Measurements from ENCODE around the gene EIPR1. TPM values are rescaled to one million over a fixed set of nuclear protein-coding genes. Genes with fewer than 3 reads are reported as not detected.

Gene EIPR1
- polyA plus RNA-seq, 1 donor from 2014 or later = 138 TPM

DNA sequence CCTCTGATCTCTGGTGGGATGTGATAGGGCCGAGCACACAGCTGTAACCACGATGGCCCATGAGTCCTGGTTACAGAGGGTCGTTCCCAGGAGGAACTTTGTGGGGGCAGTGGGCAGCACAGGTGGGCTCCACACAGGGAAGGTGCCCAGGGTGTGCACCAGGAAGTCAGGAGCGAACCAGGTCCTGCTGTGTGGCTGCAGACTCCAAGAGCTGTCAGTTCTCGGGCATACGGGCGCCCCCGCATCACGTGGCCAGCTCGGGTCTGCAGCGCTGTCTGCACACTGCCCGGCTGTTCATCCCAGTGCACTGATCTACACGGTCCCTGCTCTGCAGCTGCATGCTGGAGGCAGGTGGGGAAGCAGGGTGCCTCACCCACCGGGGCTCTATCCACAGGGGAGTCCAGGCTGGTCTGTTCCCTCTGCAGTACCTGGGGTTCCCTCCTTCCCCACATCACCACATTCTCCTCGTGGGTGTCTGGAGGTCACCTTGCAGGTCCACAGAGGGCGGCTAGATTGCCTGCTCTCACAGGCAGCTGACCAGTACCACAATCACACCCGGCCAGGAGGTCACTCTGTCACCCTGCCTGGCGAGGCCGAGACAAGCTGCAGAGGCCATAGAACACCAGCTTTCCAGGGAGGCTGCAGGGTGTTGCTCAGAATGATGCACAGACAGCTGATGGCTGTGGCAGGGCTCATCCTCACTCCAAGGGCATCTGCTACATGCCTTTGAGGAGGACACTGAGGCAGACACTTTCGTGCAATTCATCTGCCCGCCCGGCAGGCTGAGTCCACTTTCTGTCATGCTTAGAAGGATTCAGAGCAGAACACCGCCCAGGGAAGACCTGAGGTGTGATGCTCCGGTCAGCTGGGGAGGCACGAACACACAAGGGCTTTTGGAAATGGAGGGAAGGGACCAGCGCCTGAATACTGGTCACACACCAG lies 202.7 kb downstream of the EIPR1 start:
- Histone ChIP-seq H3K9me2 (ENCODE audit: insufficient read depth, low read length) (no peaks in the 10 kb centered on the region), H3K36me3 (ENCODE audit: insufficient read depth, low read length) (no peaks in the 10 kb centered on the region), H2AFZ (ENCODE audit: low read depth, low read length) (no peak overlapping the region), H3K9ac (ENCODE audit: low read length) (no peak overlapping the region), H3K9me3 (ENCODE audit: low read length) (no peaks in the 10 kb centered on the region), H3K27ac (ENCODE audit: low read length) (no peak overlapping the region), H3K79me2 (replicated peaks; ENCODE audit: insufficient read depth, low read length) (no peaks in the 10 kb centered on the region), H3F3A (ENCODE audit: insufficient read depth, low read length, poor library complexity, severe bottlenecking) (no peaks in the 10 kb centered on the region), H3K4me3 (ENCODE audit: low read length) (no peak overlapping the region), H3K4me2 (ENCODE audit: low read length) (no peak overlapping the region), H4K20me1 (ENCODE audit: insufficient read depth) (no peaks in the 10 kb centered on the region), H3K27me3 (ENCODE audit: insufficient read depth, low read depth, low read length) (no peaks in the 10 kb centered on the region)
- TF ChIP-seq RAD21 (conservative IDR thresholded peaks at IDR 0.05) (no peak), EZH2 (IDR thresholded peaks at IDR 0.05; ENCODE audit: borderline replicate concordance, insufficient read depth, low read length, poor library complexity, severe bottlenecking) (no peak), SMC3 (conservative IDR thresholded peaks at IDR 0.05; ENCODE audit: poor library complexity) (no peak)

DNA sequence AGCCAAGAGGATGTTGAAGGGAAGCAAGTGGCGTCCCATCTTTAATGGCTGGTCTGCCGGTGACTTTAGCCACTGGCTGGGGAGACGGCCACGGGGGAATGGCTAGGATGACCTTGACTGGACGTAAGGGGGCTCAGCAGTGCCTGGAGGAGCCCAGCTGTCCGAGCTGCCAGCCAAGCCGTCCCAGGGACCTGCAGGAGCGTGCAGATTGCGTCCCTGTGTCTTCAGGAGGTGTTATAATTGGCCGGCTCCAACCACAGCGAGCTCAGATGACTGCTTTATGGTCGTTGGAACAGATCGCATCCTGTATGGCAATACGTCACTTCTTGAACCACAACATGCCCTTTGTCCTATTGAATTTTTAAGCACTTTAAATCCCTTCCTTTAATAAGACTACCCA lies 204.6 kb downstream of the EIPR1 start:
- no peak overlapping the region for H2AFZ ChIP-seq (ENCODE audit: low read depth, low read length)
- H3K4me3 ChIP-seq (ENCODE audit: low read length) = no peak overlapping the region
- H3K9me2 ChIP-seq (ENCODE audit: insufficient read depth, low read length) = no peaks in the 10 kb centered on the region
- no peak overlapping the region for H3K4me2 ChIP-seq (ENCODE audit: low read length)
- no peak overlapping the region for H3K27ac ChIP-seq (ENCODE audit: low read length)
- no peaks in the 10 kb centered on the region for H3K9me3 ChIP-seq (ENCODE audit: low read length)
- H3K36me3 ChIP-seq (ENCODE audit: insufficient read depth, low read length) = no peaks in the 10 kb centered on the region
- no peaks in the 10 kb centered on the region for H3K79me2 ChIP-seq (replicated peaks; ENCODE audit: insufficient read depth, low read length)
- H3K9ac ChIP-seq (ENCODE audit: low read length) = no peak overlapping the region
- H3K27me3 ChIP-seq (ENCODE audit: insufficient read depth, low read depth, low read length) = no peaks in the 10 kb centered on the region
- no peak for TF ChIP-seq RAD21 (conservative IDR thresholded peaks at IDR 0.05)
- TF ChIP-seq POLR2AphosphoS5 (IDR thresholded peaks at IDR 0.05) = no peak
- no peak for TF ChIP-seq EP300 (conservative IDR thresholded peaks at IDR 0.05; ENCODE audit: poor library complexity, severe bottlenecking)
- TF ChIP-seq SMC3 (conservative IDR thresholded peaks at IDR 0.05; ENCODE audit: poor library complexity) = no peak
- H3F3A ChIP-seq (ENCODE audit: insufficient read depth, low read length, poor library complexity, severe bottlenecking) = no peaks in the 10 kb centered on the region
- H4K20me1 ChIP-seq (ENCODE audit: insufficient read depth) = no peaks in the 10 kb centered on the region

DNA sequence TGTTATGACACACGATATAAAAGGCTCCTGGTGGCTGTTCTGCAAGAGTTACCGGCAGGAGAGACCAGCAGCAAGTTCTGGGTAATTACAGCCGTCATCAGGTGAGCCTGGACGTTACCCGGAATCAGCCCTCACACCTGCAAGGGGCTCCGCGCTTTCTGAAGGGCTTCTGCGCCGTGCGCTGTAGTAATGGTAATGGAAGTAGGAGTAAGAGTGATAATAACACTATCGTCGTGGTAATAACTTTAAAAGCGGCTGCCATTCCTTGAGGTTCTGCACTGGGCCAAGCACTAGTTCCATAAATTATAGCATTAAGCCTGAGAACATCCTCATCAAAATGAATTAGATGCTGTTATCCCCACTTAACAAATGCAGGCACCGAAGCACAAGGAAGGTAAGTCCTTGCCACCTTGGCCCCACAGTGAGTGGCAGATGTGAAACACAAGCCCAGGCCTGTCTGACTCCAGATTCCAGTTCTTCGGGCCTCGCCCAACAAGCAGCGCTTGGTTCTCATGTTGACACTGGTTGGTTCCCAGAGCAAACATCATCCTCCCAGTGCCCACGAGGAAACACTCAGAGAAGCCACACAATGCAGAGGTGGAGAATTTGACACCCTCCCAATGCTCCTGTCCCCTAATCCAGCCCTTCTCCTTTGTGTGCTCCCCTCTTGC lies 205.2 kb downstream of the EIPR1 start:
- H3K9me2 ChIP-seq (ENCODE audit: insufficient read depth, low read length) = no peaks in the 10 kb centered on the region
- H3K79me2 ChIP-seq (replicated peaks; ENCODE audit: insufficient read depth, low read length) = no peaks in the 10 kb centered on the region
- H3K36me3 ChIP-seq (ENCODE audit: insufficient read depth, low read length) = no peaks in the 10 kb centered on the region
- no peak overlapping the region for H3K9ac ChIP-seq (ENCODE audit: low read length)
- no peak overlapping the region for H3K27ac ChIP-seq (ENCODE audit: low read length)
- no peaks in the 10 kb centered on the region for H3K9me3 ChIP-seq (ENCODE audit: low read length)
- no peak overlapping the region for H3K4me3 ChIP-seq (ENCODE audit: low read length)
- H3K27me3 ChIP-seq (ENCODE audit: insufficient read depth, low read depth, low read length) = no peaks in the 10 kb centered on the region
- H4K20me1 ChIP-seq (ENCODE audit: insufficient read depth) = no peaks in the 10 kb centered on the region
- TF ChIP-seq, protein P1, sequence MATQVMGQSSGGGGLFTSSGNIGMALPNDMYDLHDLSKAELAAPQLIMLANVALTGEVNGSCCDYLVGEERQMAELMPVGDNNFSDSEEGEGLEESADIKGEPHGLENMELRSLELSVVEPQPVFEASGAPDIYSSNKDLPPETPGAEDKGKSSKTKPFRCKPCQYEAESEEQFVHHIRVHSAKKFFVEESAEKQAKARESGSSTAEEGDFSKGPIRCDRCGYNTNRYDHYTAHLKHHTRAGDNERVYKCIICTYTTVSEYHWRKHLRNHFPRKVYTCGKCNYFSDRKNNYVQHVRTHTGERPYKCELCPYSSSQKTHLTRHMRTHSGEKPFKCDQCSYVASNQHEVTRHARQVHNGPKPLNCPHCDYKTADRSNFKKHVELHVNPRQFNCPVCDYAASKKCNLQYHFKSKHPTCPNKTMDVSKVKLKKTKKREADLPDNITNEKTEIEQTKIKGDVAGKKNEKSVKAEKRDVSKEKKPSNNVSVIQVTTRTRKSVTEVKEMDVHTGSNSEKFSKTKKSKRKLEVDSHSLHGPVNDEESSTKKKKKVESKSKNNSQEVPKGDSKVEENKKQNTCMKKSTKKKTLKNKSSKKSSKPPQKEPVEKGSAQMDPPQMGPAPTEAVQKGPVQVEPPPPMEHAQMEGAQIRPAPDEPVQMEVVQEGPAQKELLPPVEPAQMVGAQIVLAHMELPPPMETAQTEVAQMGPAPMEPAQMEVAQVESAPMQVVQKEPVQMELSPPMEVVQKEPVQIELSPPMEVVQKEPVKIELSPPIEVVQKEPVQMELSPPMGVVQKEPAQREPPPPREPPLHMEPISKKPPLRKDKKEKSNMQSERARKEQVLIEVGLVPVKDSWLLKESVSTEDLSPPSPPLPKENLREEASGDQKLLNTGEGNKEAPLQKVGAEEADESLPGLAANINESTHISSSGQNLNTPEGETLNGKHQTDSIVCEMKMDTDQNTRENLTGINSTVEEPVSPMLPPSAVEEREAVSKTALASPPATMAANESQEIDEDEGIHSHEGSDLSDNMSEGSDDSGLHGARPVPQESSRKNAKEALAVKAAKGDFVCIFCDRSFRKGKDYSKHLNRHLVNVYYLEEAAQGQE (IDR thresholded peaks at IDR 0.05; ENCODE audit: borderline replicate concordance) = no peak
- TF ChIP-seq RAD21 (conservative IDR thresholded peaks at IDR 0.05) = no peak
- H2AFZ ChIP-seq (ENCODE audit: low read depth, low read length) = no peak overlapping the region
- H3F3A ChIP-seq (ENCODE audit: insufficient read depth, low read length, poor library complexity, severe bottlenecking) = no peaks in the 10 kb centered on the region
- H3K4me2 ChIP-seq (ENCODE audit: low read length) = no peak overlapping the region

Data from neural cell (in vitro differentiated cells).